GM19438 (cell line): ENCODE data around the gene NPY5R.

Experiments used
- ATAC-seq: cut with Tn5 transposase; IDR thresholded peaks from one replicate; pipeline ENCODE4 v1.9.1; 2021; ENCODE audit warnings: low read depth; ENCODE audit not compliant: unreplicated experiment

The NPY5R gene

GRCh38 chr4:163384434-163384833, 40.7 kb downstream of the NPY5R start:
- no peak for ATAC-seq

- no peak for ATAC-seq
Observed at GRCh38 chr4:163384926-163385325, 41.2 kb downstream of the NPY5R start.

GRCh38 chr4:163385466-163385865, 41.8 kb downstream of the NPY5R start:
- no peak for ATAC-seq

- no peak for ATAC-seq
Observed at GRCh38 chr4:163391756-163392155, 48.1 kb downstream of the NPY5R start.

GRCh38 chr4:163392328-163392727, 48.6 kb downstream of the NPY5R start:
- no peak for ATAC-seq

- no peak for ATAC-seq
Observed at GRCh38 chr4:163393471-163393870, 49.8 kb downstream of the NPY5R start.

GRCh38 chr4:163395055-163395454, 51.4 kb downstream of the NPY5R start:
- no peak for ATAC-seq

- no peak for ATAC-seq
Observed at GRCh38 chr4:163395758-163396157, 52.1 kb downstream of the NPY5R start.

- ATAC-seq: no peak
Observed at GRCh38 chr4:163398238-163398637, 54.5 kb downstream of the NPY5R start.

GRCh38 chr4:163400911-163401310, 57.2 kb downstream of the NPY5R start:
- ATAC-seq: no peak
